Liver (tissue), 9 donors: Measurements from ENCODE around the gene SETD7. TPM values are rescaled to one million over a fixed set of nuclear protein-coding genes. Genes with fewer than 3 reads are reported as not detected.

Source experiments
- DNase-seq: peaks from one replicate; pipeline ENCODE4 v3.0.0-alpha.2; 2017; ENCODE audit warnings: low spot score
- H3K27ac ChIP-seq, 2 donors: one replicate each; pipeline ENCODE4 v1.7.0; 2013; ENCODE audit warnings: inconsistent platforms in 2 of 2, low read length in 2 of 2, control low read depth in 1 of 2, low read depth in 1 of 2, mild to moderate bottlenecking in 1 of 2
- H3K27me3 ChIP-seq, 4 donors: one replicate each; pipeline versions ENCODE4 v1.6.1 to v1.7.0; 2013; ENCODE audit warnings: low read length in 3 of 4, inconsistent platforms in 1 of 4, mild to moderate bottlenecking in 1 of 4, moderate library complexity in 1 of 4; ENCODE audit not compliant: control insufficient read depth in 4 of 4, insufficient read depth in 4 of 4
- H3K36me3 ChIP-seq, 4 donors: one replicate each; pipeline versions ENCODE4 v1.6.1 to v1.7.0; 2013; ENCODE audit warnings: low read length in 3 of 4, mild to moderate bottlenecking in 3 of 4, low read depth in 1 of 4, moderate library complexity in 1 of 4; ENCODE audit not compliant: control insufficient read depth in 4 of 4, insufficient read depth in 3 of 4
- H3K4me1 ChIP-seq, 4 donors: one replicate each; pipeline versions ENCODE4 v1.6.1 to v1.7.0; 2013; ENCODE audit warnings: low read length in 3 of 4, mild to moderate bottlenecking in 3 of 4, moderate library complexity in 1 of 4; ENCODE audit not compliant: control insufficient read depth in 4 of 4, insufficient read depth in 4 of 4
- H3K4me3 ChIP-seq, 3 donors: one replicate each; pipeline versions ENCODE4 v1.6.1 to v1.7.0; 2013; ENCODE audit warnings: low read length in 3 of 3, control low read depth in 1 of 3, low read depth in 1 of 3, mild to moderate bottlenecking in 1 of 3
- H3K9ac ChIP-seq, 2 donors: one replicate each; pipeline ENCODE4 v1.7.0; 2013; ENCODE audit warnings: low read length in 2 of 2, mild to moderate bottlenecking in 2 of 2, moderate library complexity in 2 of 2, control low read depth in 1 of 2, low read depth in 1 of 2
- H3K9me3 ChIP-seq, 4 donors: one replicate each; pipeline versions ENCODE4 v1.6.1 to v1.7.0; 2013; ENCODE audit warnings: low read length in 3 of 4; ENCODE audit not compliant: control insufficient read depth in 4 of 4
- EGR1 ChIP-seq, 2 donors: IDR thresholded peaks; 2 replicates each; pipeline ENCODE4 v1.6.1; 2016 to 2018; ENCODE audit warnings: antibody characterized with exemption in 2 of 2, low read depth in 2 of 2
- FOXA1 ChIP-seq: IDR thresholded peaks from 2 replicates; pipeline ENCODE4 v1.6.1; 2016; ENCODE audit warnings: antibody characterized with exemption
- FOXA2 ChIP-seq: IDR thresholded peaks from 2 replicates; pipeline ENCODE4 v1.6.1; 2016; ENCODE audit warnings: antibody characterized with exemption
- GABPA ChIP-seq, 2 donors: IDR thresholded peaks in 1 of 2; conservative IDR thresholded peaks in 1 of 2; 2 replicates each; pipeline ENCODE4 v1.6.1; 2016; ENCODE audit warnings: antibody characterized with exemption in 2 of 2, mild to moderate bottlenecking in 1 of 2, moderate library complexity in 1 of 2
- HNF4A ChIP-seq, 2 donors: conservative IDR thresholded peaks; 2 replicates each; pipeline ENCODE4 v1.6.1; 2016; ENCODE audit warnings: antibody characterized with exemption in 2 of 2, mild to moderate bottlenecking in 2 of 2
- JUND ChIP-seq, 2 donors: IDR thresholded peaks; 2 replicates each; pipeline ENCODE4 v1.6.1; 2016; ENCODE audit warnings: antibody characterized with exemption in 2 of 2
- RAD21 ChIP-seq, 2 donors: IDR thresholded peaks; 2 replicates each; pipeline ENCODE4 v1.6.1; 2016; ENCODE audit warnings: antibody characterized with exemption in 2 of 2, mild to moderate bottlenecking in 2 of 2
- RXRA ChIP-seq, 2 donors: IDR thresholded peaks; 2 replicates each; pipeline ENCODE4 v1.6.1; 2017 to 2018; ENCODE audit warnings: antibody characterized with exemption in 2 of 2, mild to moderate bottlenecking in 1 of 2
- SP1 ChIP-seq: IDR thresholded peaks from 2 replicates; pipeline ENCODE4 v1.6.1; 2018; ENCODE audit warnings: antibody characterized with exemption, mild to moderate bottlenecking
- TAF1 ChIP-seq: conservative IDR thresholded peaks from 2 replicates; pipeline ENCODE4 v1.6.1; 2016; ENCODE audit warnings: antibody characterized with exemption, mild to moderate bottlenecking
- YY1 ChIP-seq: IDR thresholded peaks from 2 replicates; pipeline ENCODE4 v1.6.1; 2016; ENCODE audit warnings: antibody characterized with exemption, mild to moderate bottlenecking
- WGBS: extraction: QIAGEN DNeasy Blood & Tissue Kit; methylation state at CpG from one replicate; pipeline ENCODE4 v1.1.7; 2013; 5-methylcytosine and 5-hydroxymethylcytosine counted together
- polyA plus RNA-seq, 2 donors: library from polyadenylated mRNA; stranded (reverse) in 1 of 2; unstranded in 1 of 2; fragments of 200-250 nt in 1 of 2; fragments of >200 nt in 1 of 2; fragmentation: Nextera tagmentation in 1 of 2; extraction: Ambion mirVana in 1 of 2; gene quantifications; one replicate each; pipeline versions ENCODE4 v1.2.1 to v1.2.3, GENCODE V29; 2013 to 2015
- total RNA-seq, 2 donors: library from RNA; depleted of rRNA; stranded (reverse); fragments of >200 nt; gene quantifications; one replicate each; pipeline ENCODE4 v1.2.3, GENCODE V29; 2014
- TF ChIP-seq, protein P1 (sequence below): IDR thresholded peaks from 2 replicates; pipeline ENCODE4 v1.6.1; 2016; ENCODE audit warnings: antibody characterized with exemption
- TF ChIP-seq, protein P2 (sequence below): fragments of 150-350 bp; IDR thresholded peaks from 2 replicates; pipeline ENCODE4 v1.5.1; 2017; ENCODE audit warnings: improper control_type of control experiment, low read depth, low read length; ENCODE audit not compliant: missing input control
- TF ChIP-seq, protein P3 (sequence below): IDR thresholded peaks from 2 replicates; pipeline ENCODE4 v1.6.1; 2016; ENCODE audit warnings: antibody characterized with exemption
- TF ChIP-seq, protein P4 (sequence below): IDR thresholded peaks from 2 replicates; pipeline ENCODE4 v1.6.1; 2016; ENCODE audit warnings: antibody characterized with exemption, mild to moderate bottlenecking
- TF ChIP-seq, protein P5 (sequence below): IDR thresholded peaks from 2 replicates; pipeline ENCODE4 v1.6.1; 2016; ENCODE audit warnings: antibody characterized with exemption
- donor health status: healthy.
- donor health status: healthy.
- donor health status: healthy.
- donor health status: healthy.
- donor health status: healthy.

Gene SETD7
- total and polyA plus RNA-seq, 4 donors, result 12.9 to 81.7 (median 18.0) TPM

DNA sequence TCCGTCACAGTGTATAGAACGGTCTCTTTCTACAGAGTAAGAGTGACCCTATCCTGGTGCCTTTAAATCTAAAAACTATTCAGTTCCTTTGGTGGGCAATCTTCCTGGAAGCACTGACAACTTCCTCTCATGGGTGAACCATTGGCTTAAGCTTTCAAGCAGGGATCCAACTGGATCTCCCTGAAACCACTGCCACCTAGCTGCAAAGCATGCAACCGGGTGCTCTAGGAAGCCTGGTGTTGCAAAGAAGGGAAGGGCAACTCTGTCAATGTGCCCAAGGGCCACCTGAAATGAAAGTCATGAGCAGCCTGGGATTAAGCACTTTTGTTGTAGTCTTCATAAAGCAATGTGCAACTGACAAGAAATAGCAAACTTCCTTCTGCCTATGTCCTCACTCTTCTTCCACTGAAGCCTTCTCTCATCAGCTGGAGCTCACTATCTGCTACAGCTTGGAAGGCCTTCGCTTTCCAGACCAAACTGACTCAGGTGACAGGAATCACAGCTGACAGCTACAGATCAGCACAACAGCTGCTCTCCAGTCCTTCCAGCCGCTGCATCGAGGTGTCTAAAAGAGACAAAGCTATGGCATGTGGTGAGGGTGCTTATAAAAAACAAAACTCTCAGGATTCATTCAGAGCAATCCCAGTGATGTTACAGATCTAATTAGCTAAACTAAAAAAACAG is 46.1 kb downstream of the SETD7 start:
- no peak for DNase-seq
- Histone ChIP-seq H3K27ac (no peak overlapping the region), H3K9ac (no peak overlapping the region), H3K4me3 (no peak overlapping the region), H3K4me1 (peaks cover 0 to 29% (median 20%) of the 10 kb centered on the region in 4 donors), H3K9me3 (no peaks in the 10 kb centered on the region), H3K36me3 (peaks cover 4 to 30% (median 18%) of the 10 kb centered on the region in 4 donors), H3K27me3 (no peaks in the 10 kb centered on the region)
- WGBS, result 85% methylated on average over 6 of the region's 6 CpGs
- TF ChIP-seq JUND (IDR thresholded peaks at IDR 0.05), result no peak
- no peak for TF ChIP-seq TAF1
- TF ChIP-seq, protein P1, sequence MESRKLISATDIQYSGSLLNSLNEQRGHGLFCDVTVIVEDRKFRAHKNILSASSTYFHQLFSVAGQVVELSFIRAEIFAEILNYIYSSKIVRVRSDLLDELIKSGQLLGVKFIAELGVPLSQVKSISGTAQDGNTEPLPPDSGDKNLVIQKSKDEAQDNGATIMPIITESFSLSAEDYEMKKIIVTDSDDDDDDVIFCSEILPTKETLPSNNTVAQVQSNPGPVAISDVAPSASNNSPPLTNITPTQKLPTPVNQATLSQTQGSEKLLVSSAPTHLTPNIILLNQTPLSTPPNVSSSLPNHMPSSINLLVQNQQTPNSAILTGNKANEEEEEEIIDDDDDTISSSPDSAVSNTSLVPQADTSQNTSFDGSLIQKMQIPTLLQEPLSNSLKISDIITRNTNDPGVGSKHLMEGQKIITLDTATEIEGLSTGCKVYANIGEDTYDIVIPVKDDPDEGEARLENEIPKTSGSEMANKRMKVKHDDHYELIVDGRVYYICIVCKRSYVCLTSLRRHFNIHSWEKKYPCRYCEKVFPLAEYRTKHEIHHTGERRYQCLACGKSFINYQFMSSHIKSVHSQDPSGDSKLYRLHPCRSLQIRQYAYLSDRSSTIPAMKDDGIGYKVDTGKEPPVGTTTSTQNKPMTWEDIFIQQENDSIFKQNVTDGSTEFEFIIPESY, result no peak
- TF ChIP-seq HNF4A (conservative IDR thresholded peaks at IDR 0.05), result peak in 1 of 2 donors; percentile 5
- TF ChIP-seq RAD21 (IDR thresholded peaks at IDR 0.05), result peak; percentile 88 to 89
- TF ChIP-seq, protein P2, sequence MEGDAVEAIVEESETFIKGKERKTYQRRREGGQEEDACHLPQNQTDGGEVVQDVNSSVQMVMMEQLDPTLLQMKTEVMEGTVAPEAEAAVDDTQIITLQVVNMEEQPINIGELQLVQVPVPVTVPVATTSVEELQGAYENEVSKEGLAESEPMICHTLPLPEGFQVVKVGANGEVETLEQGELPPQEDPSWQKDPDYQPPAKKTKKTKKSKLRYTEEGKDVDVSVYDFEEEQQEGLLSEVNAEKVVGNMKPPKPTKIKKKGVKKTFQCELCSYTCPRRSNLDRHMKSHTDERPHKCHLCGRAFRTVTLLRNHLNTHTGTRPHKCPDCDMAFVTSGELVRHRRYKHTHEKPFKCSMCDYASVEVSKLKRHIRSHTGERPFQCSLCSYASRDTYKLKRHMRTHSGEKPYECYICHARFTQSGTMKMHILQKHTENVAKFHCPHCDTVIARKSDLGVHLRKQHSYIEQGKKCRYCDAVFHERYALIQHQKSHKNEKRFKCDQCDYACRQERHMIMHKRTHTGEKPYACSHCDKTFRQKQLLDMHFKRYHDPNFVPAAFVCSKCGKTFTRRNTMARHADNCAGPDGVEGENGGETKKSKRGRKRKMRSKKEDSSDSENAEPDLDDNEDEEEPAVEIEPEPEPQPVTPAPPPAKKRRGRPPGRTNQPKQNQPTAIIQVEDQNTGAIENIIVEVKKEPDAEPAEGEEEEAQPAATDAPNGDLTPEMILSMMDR, result peak; percentile 63

DNA sequence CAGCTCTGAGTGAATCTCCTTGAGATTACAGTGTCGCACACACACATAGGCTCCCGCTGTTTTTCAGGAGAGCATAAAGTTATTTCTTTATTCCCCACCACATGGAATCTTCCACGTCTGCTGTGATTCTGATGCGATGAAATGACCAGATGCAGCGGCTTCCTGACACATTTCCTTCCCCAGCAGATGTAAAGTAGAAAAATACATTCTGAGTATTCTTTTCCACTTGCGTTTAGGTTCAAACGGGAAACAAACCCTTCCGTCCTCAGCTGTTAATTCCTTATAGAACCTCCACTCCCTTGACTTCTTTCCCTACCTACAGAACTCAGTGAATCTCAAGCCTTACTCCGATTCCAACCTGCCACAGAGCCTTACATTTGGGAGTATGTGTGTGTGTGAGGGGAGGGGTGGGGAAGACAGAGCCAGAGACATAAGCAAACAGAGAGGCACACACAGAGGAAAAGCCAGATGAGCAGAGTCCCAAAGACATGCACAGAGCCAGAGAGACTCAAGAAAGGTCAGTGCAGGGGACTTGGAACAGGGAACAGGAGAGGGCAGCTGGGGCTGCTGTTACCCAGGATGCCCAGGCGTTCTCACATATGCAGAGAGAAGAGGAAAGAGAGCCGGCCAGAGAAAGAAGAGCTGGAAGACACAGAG is 47.3 kb downstream of the SETD7 start:
- no peak for DNase-seq
- TF ChIP-seq TAF1 (no peak), GABPA (IDR thresholded peaks at IDR 0.05 in 1 of 2, conservative IDR thresholded peaks at IDR 0.05 in 1 of 2) (no peak), FOXA2 (no peak), FOXA1 (no peak), EGR1 (IDR thresholded peaks at IDR 0.05; ENCODE audit: low read depth in 2 of 2) (no peak), HNF4A (conservative IDR thresholded peaks at IDR 0.05) (no peak), RXRA (IDR thresholded peaks at IDR 0.05) (no peak), SP1 (no peak), YY1 (no peak)
- TF ChIP-seq, protein P2, result no peak
- TF ChIP-seq, protein P3, sequence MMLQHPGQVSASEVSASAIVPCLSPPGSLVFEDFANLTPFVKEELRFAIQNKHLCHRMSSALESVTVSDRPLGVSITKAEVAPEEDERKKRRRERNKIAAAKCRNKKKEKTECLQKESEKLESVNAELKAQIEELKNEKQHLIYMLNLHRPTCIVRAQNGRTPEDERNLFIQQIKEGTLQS, result no peak
- TF ChIP-seq, protein P1, result no peak
- TF ChIP-seq, protein P4, sequence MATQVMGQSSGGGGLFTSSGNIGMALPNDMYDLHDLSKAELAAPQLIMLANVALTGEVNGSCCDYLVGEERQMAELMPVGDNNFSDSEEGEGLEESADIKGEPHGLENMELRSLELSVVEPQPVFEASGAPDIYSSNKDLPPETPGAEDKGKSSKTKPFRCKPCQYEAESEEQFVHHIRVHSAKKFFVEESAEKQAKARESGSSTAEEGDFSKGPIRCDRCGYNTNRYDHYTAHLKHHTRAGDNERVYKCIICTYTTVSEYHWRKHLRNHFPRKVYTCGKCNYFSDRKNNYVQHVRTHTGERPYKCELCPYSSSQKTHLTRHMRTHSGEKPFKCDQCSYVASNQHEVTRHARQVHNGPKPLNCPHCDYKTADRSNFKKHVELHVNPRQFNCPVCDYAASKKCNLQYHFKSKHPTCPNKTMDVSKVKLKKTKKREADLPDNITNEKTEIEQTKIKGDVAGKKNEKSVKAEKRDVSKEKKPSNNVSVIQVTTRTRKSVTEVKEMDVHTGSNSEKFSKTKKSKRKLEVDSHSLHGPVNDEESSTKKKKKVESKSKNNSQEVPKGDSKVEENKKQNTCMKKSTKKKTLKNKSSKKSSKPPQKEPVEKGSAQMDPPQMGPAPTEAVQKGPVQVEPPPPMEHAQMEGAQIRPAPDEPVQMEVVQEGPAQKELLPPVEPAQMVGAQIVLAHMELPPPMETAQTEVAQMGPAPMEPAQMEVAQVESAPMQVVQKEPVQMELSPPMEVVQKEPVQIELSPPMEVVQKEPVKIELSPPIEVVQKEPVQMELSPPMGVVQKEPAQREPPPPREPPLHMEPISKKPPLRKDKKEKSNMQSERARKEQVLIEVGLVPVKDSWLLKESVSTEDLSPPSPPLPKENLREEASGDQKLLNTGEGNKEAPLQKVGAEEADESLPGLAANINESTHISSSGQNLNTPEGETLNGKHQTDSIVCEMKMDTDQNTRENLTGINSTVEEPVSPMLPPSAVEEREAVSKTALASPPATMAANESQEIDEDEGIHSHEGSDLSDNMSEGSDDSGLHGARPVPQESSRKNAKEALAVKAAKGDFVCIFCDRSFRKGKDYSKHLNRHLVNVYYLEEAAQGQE, result no peak
- TF ChIP-seq, protein P5, sequence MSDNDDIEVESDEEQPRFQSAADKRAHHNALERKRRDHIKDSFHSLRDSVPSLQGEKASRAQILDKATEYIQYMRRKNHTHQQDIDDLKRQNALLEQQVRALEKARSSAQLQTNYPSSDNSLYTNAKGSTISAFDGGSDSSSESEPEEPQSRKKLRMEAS, result no peak
- H3K4me3 ChIP-seq, result no peak overlapping the region
- H3K27ac ChIP-seq, result no peak overlapping the region
- 89% methylated on average over 11 of the region's 11 CpGs for WGBS
- no peaks in the 10 kb centered on the region for H3K27me3 ChIP-seq
- no peaks in the 10 kb centered on the region for H3K9me3 ChIP-seq
- H3K4me1 ChIP-seq, result peaks cover 0 to 29% (median 20%) of the 10 kb centered on the region in 4 donors
- peaks cover 4 to 25% (median 15%) of the 10 kb centered on the region in 4 donors for H3K36me3 ChIP-seq
- no peak overlapping the region for H3K9ac ChIP-seq
